GM18858 (cell line): Measurements from ENCODE around the gene POLL.
"Not testable (repeated sequence)": the region's sequence is repeated elsewhere in the genome, so short reads cannot be mapped to it uniquely, and the experiment has no call there.

Experiments used
- ATAC-seq: cut with Tn5 transposase; IDR thresholded peaks from one replicate; pipeline ENCODE4 v1.9.1; 2021; ENCODE audit not compliant: unreplicated experiment

POLL gene

GRCh38 chr10:101587725-101588653 is at the start of gene POLL, which contains the start of gene DPCD:
Gene POLL, minus strand, starts transcription at chr10:101588257. Its CDS starts 897 bp downstream, at chr10:101587360.
Gene DPCD, plus strand, starts transcription at chr10:101588321. Its CDS starts 16 bp downstream, at chr10:101588337.
- ATAC-seq: peak; percentile 83

GRCh38 chr10:101633510-101633909 is 45.5 kb upstream of the POLL start:
- not testable (repeated sequence) for ATAC-seq

- no peak for ATAC-seq
These were observed 43.9 kb upstream of the POLL start for GRCh38 chr10:101631821-101632475.

GRCh38 chr10:101630633-101630920 is 42.5 kb upstream of the POLL start:
- no peak for ATAC-seq

GRCh38 chr10:101629837-101630632 is 42.0 kb upstream of the POLL start:
- ATAC-seq: no peak

DNA sequence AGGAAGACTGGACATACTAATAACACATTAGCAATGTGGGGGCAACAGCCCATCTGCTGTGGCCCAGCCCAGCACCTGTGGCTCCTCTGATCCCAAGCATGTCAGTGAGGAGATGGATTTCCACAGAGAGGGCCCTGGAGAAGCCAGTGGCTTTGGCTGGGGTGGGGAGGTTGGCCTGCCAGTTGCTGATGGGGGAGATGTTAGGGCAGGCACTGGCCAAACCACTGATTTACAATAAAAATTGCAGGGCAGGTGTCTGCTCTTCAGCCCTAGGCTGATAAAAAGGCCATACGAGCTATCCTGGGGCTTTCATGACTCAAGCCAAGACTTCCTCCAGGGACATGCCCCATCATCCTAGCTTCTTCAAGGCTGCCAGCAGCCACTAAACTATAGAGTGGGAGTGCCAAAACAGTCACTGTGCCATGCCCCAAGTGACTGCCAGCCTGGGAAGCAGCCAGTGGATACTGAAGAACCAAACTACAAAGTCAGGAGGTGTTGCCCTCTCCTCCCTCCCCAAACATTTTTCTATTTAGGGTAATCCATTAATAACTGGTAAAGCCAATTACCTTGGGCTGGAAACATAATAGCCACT is 37.9 kb upstream of the POLL start:
- ATAC-seq: no peak

GRCh38 chr10:101624526-101625102 is 36.6 kb upstream of the POLL start:
- ATAC-seq: no peak

GRCh38 chr10:101623528-101623927 is 35.5 kb upstream of the POLL start:
- ATAC-seq: no peak

GRCh38 chr10:101619983-101620382 is 31.9 kb upstream of the POLL start:
- ATAC-seq: no peak

GRCh38 chr10:101618871-101619270 is 30.8 kb upstream of the POLL start:
- no peak for ATAC-seq

- no peak for ATAC-seq
These were observed 29.9 kb upstream of the POLL start for GRCh38 chr10:101617824-101618568.

DNA sequence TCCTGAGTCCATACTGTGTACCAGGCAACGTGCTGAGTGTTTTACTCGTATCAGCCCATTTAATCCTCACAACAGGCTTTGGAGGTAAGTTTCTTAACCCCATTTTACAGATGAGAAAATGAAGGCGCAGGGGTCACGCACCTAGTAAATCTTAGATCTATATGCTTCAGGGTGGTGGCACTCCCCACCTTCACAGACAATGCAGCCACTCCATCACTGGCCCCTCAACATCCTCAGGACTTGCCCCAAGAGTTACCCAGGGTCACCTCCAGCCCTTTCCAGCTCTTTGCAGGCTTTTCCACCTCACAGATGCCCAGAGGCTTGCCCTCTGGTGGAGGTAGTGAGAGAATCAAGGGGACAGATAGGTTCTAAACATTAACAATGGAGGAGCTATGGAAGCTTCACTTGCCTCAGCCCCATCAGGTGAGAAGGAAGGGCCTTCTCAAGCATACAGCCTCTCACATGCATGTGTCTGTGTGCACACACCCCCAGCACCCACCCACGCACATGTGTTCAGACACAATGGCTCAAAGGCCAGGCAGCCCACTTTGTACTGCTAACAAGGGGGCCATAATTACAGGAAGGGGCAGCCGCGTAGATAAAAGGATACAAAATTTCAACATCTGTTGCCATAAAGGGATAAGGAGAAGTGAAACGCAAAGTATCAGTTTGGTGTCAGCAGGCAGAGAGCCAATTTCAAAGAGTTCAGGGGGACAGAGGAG is 29.2 kb upstream of the POLL start:
- ATAC-seq: no peak

GRCh38 chr10:101616415-101617101 is 28.5 kb upstream of the POLL start:
- ATAC-seq: no peak

DNA sequence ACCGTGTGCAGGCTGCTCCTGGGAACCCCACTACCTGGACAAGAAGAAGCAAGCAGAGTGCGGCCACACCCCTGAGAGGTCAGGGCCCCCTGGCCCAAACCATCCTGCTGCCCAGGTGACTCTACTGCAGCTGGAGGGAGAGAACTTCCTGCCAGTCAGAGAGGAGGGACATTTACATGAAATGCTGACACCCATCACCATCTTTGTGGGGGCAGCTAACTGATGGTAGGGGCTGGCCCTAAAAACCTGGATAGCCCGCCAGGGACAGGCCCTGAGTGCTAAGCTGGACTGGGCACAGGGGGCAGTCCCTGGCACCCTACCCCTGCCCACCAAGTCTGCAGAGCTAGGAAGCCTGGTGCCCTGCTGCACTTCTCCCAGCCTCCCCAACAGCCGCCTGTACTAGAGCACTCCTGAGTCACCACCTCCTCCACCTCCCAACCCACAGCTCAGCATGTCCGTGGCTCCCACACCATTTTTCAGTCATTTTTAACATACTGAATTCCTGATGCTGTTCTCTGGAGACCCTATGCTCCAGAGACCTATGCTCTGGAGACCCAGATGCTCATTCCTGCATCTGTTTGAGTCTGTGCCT is 27.6 kb upstream of the POLL start:
- ATAC-seq: no peak

DNA sequence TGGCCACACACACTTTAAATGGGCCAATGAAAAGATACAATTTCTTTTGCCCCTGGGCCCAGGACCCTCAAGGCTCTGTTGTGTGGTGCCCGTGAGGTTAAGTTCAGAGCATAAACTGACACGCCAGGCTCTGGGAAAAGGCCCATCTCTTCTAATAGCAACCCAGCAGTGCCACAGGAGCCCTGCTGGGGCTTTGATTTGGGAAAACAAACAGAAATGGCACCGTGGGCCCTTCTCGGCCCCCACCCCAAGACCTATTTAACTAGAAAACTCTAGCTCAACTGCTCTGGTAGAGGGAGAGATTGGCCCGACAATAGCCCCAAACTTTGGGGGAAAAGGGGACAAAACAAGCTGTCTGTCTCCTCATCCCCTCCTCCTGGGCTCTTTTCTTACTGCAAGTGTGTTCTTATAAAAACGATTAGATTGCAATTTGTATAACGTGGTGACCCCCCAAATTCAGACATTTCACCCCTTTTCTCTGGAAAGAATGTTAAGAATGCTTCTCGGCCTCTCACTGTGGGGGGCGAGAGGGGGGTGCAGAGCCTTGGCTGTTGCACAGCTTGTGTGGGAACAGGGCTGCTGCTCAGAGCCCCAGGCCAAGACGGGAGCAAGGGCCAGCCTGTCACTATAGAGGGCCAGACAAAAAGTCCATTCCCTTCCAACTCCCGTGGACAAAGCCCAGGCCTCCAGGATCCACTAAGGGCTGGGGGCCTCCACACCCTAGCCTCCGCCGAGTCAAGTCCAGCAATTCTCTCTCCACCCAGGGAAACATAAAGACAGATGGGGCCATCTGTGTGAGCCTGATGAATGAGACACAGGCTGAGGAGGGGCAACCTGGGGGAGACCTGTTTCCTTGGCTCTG is 26.8 kb upstream of the POLL start:
- ATAC-seq: no peak

DNA sequence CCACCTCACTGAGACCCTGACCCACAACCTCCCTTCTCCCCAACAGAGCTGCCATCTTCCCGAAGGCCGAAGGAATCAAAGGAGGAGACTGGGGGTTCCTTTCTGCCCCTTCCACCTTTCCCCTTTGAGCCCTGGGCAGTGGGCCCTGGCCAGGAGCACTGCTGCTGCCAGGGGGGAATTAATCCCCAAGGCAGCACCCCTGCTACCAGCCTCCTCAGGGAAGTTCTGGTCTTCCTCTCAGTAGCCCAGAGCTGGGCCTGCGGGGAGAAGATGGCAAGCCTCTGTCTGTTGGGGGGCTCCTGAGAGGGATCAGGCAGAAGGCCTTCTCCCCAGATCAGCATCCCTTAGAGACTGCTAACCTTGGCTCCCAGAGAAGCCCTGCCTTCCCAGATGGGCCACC is 25.6 kb upstream of the POLL start:
- ATAC-seq: no peak

- no peak for ATAC-seq
These were observed 24.8 kb upstream of the POLL start for GRCh38 chr10:101612872-101613271.

DNA sequence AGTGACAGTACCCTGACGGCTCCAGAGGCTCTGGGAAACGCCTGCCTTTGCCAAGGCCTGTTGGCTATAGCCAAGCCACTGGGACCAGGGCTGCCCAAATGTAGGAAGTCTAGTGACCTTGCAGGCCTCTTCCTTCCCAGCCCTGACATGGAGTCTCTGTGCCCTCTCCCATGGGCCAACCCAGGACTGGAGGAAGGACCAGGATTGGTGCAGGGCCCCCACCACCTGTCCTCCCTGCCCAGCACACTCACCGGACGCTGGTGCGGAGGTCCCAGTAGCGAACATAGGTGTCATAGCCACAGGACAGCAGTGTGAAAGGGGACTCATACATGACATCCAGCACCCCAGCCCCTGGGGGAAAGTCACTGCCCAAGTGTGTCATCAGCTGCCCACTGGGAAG is 24.0 kb upstream of the POLL start:
- ATAC-seq: no peak
